NCI-H187 treated with DMSO at 0.1 percent for 48 hours (cell line): Measurements from ENCODE around the gene SLC12A9.
"Not testable (repeated sequence)": the region's sequence is repeated elsewhere in the genome, so short reads cannot be mapped to it uniquely, and the experiment has no call there.

Source experiments
- DNase-seq: peaks from one replicate; lab custom pipeline; 2025; lab: John Stamatoyannopoulos, UW

Gene SLC12A9

GRCh38 chr7:100852048-100852872 lies at the start of gene SLC12A9:
Gene SLC12A9 (plus strand): TSS chr7:100852713. CDS start chr7:100854198, 1,485 bp downstream.
- DNase-seq, result peak; percentile 54

GRCh38 chr7:100802951-100803350 lies 49.6 kb upstream of the SLC12A9 start:
- no peak for DNase-seq

GRCh38 chr7:100803398-100804161 lies 48.9 kb upstream of the SLC12A9 start:
- DNase-seq, result peak; percentile 27

- no peak for DNase-seq
Measured at GRCh38 chr7:100804681-100805431, 47.7 kb upstream of the SLC12A9 start.

GRCh38 chr7:100806276-100806675 lies 46.2 kb upstream of the SLC12A9 start:
- no peak for DNase-seq

- not testable (repeated sequence) for DNase-seq
Measured at GRCh38 chr7:100806883-100807282, 45.6 kb upstream of the SLC12A9 start.

- no peak for DNase-seq
Measured at GRCh38 chr7:100808354-100808875, 44.1 kb upstream of the SLC12A9 start.

- DNase-seq, result no peak
Measured at GRCh38 chr7:100811480-100811879, 41.0 kb upstream of the SLC12A9 start.

- DNase-seq, result no peak
Measured at GRCh38 chr7:100812729-100813128, 39.8 kb upstream of the SLC12A9 start.

GRCh38 chr7:100816515-100816914 lies 36.0 kb upstream of the SLC12A9 start:
- DNase-seq, result not testable (repeated sequence)

GRCh38 chr7:100817097-100817496 lies 35.4 kb upstream of the SLC12A9 start:
- DNase-seq, result no peak

- no peak for DNase-seq
Measured at GRCh38 chr7:100818366-100818765, 34.1 kb upstream of the SLC12A9 start.

GRCh38 chr7:100818825-100819224 lies 33.7 kb upstream of the SLC12A9 start:
- no peak for DNase-seq

- DNase-seq, result no peak
Measured at GRCh38 chr7:100819586-100819985, 32.9 kb upstream of the SLC12A9 start.

GRCh38 chr7:100822236-100823139 lies 30.0 kb upstream of the SLC12A9 start:
- no peak for DNase-seq

- no peak for DNase-seq
Measured at GRCh38 chr7:100823140-100823525, 29.4 kb upstream of the SLC12A9 start.

GRCh38 chr7:100823534-100823933 lies 29.0 kb upstream of the SLC12A9 start:
- no peak for DNase-seq

GRCh38 chr7:100824499-100825214 lies 27.9 kb upstream of the SLC12A9 start:
- DNase-seq, result no peak

GRCh38 chr7:100825215-100825671 lies 27.3 kb upstream of the SLC12A9 start:
- no peak for DNase-seq

- no peak for DNase-seq
Measured at GRCh38 chr7:100825751-100826513, 26.6 kb upstream of the SLC12A9 start.
